Spleen (tissue), 7 donors: Measurements from ENCODE around the gene ZNF26.

Experiments
- POLR2A ChIP-seq, 3 donors: fragments of 450-650 bp; IDR thresholded peaks; one replicate each; pipeline ENCODE4 v1.5.1; 2017; ENCODE audit warnings: antibody characterized with exemption in 3 of 3, mild to moderate bottlenecking in 1 of 3
- TF ChIP-seq, protein P1 (sequence below), 11 experiments: fragments of 200-600 bp in 7 of 11; fragments of 450-650 bp in 4 of 11; sonication (generic) in 4 of 11; IDR thresholded peaks in 8 of 11; conservative IDR thresholded peaks in 3 of 11; 1 replicate in 7 of 11; 2 replicates in 4 of 11; pipeline versions ENCODE4 v1.4.0 to v1.8.0; 2016 to 2021; ENCODE audit warnings: antibody characterized with exemption in 11 of 11, inconsistent platforms in 4 of 11, mild to moderate bottlenecking in 1 of 11
- donor health status: DM: no; HTN: no; CAD: no; lungs with moderate emphysema.
- donor health status: DM: no; HTN: no; CAD: no.
- donor health status: DM: no; HTN: no; CAD: no.

- TF ChIP-seq, protein P1, sequence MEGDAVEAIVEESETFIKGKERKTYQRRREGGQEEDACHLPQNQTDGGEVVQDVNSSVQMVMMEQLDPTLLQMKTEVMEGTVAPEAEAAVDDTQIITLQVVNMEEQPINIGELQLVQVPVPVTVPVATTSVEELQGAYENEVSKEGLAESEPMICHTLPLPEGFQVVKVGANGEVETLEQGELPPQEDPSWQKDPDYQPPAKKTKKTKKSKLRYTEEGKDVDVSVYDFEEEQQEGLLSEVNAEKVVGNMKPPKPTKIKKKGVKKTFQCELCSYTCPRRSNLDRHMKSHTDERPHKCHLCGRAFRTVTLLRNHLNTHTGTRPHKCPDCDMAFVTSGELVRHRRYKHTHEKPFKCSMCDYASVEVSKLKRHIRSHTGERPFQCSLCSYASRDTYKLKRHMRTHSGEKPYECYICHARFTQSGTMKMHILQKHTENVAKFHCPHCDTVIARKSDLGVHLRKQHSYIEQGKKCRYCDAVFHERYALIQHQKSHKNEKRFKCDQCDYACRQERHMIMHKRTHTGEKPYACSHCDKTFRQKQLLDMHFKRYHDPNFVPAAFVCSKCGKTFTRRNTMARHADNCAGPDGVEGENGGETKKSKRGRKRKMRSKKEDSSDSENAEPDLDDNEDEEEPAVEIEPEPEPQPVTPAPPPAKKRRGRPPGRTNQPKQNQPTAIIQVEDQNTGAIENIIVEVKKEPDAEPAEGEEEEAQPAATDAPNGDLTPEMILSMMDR (IDR thresholded peaks at IDR 0.05 in 8 of 11, conservative IDR thresholded peaks at IDR 0.05 in 3 of 11): no peak
- TF ChIP-seq POLR2A (IDR thresholded peaks at IDR 0.05): no peak
Measured at GRCh38 chr12:132955094-132956010, 30.8 kb upstream of the ZNF26 start.
